Bone marrow (tissue), 2 donors: ENCODE results near the gene PYCR2.
A peak's percentile ranks its signal among the peaks of the same experiment; 100 is the strongest.
"Not testable (repeated sequence)": the region's sequence is repeated elsewhere in the genome, so short reads cannot be mapped to it uniquely, and the experiment has no call there.

Experiments used
- DNase-seq, 2 donors: peaks; one replicate each; lab custom pipeline; 2025; lab: John Stamatoyannopoulos, UW

PYCR2 gene

GRCh38 chr1:225942574-225942973 is 18.5 kb upstream of the PYCR2 start:
- DNase-seq, result no peak

GRCh38 chr1:225941942-225942222 is 17.8 kb upstream of the PYCR2 start:
- no peak for DNase-seq

- DNase-seq, result no peak
Measured at GRCh38 chr1:225941187-225941941, 17.3 kb upstream of the PYCR2 start, which contains the start of gene LEFTY2. TSS of gene LEFTY2 (minus strand) at chr1:225941220. CDS start at chr1:225941140, 80 bp downstream.

- no peak for DNase-seq
Measured at GRCh38 chr1:225940385-225941151, 16.5 kb upstream of the PYCR2 start.

- not testable (repeated sequence) for DNase-seq
Measured at GRCh38 chr1:225939939-225940310, 15.9 kb upstream of the PYCR2 start.

- not testable (repeated sequence) for DNase-seq
Measured at GRCh38 chr1:225939097-225939938, 15.3 kb upstream of the PYCR2 start.

- no peak for DNase-seq
Measured at GRCh38 chr1:225937048-225937968, 13.3 kb upstream of the PYCR2 start.

- DNase-seq, result no peak
Measured at GRCh38 chr1:225936523-225936922, 12.5 kb upstream of the PYCR2 start.

GRCh38 chr1:225936086-225936485 is 12.0 kb upstream of the PYCR2 start:
- not testable (repeated sequence) for DNase-seq

GRCh38 chr1:225934711-225935110 is 10.7 kb upstream of the PYCR2 start:
- DNase-seq, result no peak

- no peak for DNase-seq
Measured at GRCh38 chr1:225933072-225933471, 9.0 kb upstream of the PYCR2 start.

GRCh38 chr1:225931270-225932136 is 7.5 kb upstream of the PYCR2 start:
- DNase-seq, result no peak

GRCh38 chr1:225930566-225930965 is 6.5 kb upstream of the PYCR2 start:
- DNase-seq, result no peak

- not testable (repeated sequence) for DNase-seq
Measured at GRCh38 chr1:225929462-225929861, 5.4 kb upstream of the PYCR2 start.

- peak in 1 of 2 donors; percentile 7 for DNase-seq
Measured at GRCh38 chr1:225928186-225929175, 4.4 kb upstream of the PYCR2 start.

- no peak for DNase-seq
Measured at GRCh38 chr1:225926551-225927113, 2.6 kb upstream of the PYCR2 start.

- DNase-seq, result no peak
Measured at GRCh38 chr1:225923381-225923691, 714 bp downstream of the PYCR2 start.

GRCh38 chr1:225921734-225922709 is 2.0 kb downstream of the PYCR2 start:
- no peak for DNase-seq
